GM21576 (cell line): ENCODE measurements around the gene PHYHD1.
"Not testable (repeated sequence)": the region's sequence is repeated elsewhere in the genome, so short reads cannot be mapped to it uniquely, and the experiment has no call there.

Experiments
- ATAC-seq: cut with Tn5 transposase; IDR thresholded peaks from one replicate; pipeline ENCODE4 v1.9.1; 2021; ENCODE audit warnings: mild to moderate bottlenecking, moderate library complexity; ENCODE audit not compliant: unreplicated experiment

The PHYHD1 gene

DNA sequence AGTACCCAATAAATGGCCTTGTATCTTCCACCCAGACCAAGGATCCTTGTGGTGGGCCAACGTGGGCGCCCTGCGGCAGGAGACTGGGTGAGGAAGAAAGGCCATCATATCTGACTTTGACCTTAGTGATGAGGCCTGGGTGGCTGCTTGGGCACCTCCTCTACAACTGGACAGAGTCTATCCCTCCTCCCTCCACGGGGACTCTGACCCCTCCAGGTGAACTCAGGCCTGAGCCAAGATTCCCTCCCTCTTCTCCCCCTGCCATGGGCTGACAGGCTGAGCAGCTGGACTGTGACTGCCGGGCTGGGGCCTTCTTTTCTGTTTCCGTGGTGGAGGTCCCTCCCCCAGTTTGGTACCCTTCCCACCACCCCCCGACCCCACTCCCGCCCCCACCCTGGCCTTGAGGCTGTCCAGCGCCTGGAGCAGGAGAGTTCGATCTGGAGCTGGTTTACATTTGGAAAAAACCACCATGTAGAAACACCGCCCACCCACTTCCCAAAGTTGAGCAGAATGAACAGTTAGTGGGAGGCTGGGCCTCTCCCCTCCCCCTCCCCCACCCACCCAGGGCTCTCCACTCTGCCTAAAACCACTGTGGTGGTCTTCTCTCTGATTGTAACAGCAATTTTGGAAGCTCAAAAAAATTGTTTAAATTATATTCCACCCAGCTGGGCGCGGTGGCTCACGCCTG is 1.2 kb upstream of the PHYHD1 start:
- ATAC-seq: no peak

DNA sequence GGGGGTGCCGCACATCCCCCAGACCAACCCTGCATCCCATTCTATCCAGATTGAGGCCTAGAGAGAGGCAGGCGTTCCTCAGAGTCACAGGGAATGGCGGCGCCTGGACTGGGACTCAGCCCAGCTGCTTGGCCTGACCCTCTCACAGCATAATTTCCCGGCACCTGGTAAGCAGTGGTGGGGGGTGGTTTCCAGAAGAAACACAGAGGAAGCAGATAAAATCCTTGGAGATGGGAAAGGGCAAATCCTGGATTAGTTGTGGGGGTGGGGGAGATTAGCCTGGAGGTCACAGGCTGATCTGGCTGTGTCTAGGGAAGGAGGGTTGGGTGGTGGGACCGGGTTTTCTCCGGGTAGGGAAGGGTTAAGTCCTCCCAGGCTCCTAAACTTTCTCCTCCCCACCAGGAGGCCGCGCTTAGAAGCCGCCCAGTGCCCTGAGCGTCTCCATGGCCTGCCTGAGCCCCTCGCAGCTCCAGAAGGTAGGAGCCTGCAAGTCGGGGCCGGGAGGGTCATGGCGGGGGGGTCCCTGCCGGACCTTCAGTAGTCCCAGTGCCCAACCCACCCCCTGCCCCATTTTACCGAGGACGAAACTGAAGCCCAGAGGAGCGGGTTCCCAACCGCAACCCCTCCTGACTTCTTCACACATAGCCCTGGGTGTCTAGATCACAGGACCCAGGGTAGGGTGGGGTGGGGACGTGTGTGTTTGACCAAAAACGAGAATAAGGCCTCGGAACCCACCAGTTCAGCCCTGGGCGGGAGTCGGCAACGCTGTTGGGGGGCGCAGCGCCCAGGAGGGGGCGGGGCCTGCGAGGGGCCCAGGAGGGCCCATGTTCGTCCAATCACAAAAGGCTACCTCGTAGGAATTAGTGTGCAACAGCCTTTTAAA is 1.3 kb downstream of the PHYHD1 start:
- ATAC-seq: no peak

DNA sequence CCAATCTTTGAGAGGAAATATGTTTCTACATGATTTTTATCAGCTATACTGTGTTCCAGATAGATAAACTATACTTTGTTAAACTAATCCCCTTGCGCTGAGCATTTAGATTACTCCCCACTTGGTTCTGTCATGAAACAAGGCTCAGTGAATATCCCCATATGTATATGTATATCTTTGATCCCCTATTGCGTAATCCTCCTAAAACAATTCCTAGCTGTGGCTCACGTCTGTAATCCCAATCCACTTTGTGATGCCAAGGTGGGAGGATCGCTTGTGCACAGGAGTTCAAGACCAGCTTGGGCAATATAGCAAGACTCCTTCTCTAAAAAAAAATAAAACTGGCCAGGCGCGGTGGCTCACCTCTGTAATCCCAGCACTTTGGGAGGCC is 2.7 kb downstream of the PHYHD1 start:
- ATAC-seq: no peak

DNA sequence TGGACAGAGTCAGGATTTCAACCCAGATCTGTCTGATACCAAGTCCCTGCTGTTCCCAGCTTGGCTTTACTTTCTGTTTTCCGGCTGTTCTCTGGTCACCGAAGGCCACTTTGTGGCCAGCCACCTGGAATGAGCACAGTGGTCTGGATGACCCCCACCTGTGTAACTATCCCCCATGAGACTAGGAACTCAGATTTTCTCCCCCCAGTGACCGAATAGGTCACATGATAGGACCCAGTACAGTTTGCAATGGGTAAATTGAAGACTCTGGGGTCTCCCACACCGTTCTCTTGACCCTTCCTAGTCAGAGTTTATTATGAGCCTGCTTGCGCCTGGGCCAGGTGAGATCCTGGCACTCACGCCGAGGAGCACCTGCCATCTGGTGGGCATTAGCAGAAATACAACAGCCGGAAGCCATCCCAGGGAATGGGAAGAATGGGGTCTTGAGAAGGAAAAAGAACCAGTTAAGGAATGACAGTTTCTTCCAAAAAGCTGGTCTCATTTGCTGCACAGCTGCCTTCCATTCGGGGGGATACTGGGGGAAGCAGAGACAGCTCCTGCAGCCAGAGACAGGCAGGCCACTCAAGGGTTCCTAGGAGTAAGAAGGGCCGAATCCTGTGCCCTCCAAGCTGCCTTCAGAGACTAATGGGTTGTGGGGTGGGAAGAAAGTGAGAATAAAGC is 7.1 kb downstream of the PHYHD1 start:
- no peak for ATAC-seq

DNA sequence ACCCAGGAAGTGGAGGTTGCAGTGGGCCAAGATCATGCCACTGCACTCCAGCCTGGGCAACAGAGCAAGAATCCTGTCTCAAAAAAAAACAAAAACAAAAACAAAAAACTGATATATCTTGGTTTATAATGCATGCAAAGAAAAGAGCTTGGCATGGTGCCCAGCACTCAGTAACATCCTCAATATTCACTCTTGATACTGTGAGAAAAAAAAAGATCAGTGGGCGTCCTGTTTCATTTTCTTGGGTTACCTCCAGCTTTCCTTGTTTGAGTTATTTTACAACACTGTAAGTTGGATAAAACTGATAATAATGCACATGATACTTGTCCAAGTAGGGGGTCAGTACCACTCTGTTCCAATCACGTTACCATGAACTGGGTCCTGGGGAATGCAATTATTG is 7.8 kb downstream of the PHYHD1 start:
- ATAC-seq: no peak

DNA sequence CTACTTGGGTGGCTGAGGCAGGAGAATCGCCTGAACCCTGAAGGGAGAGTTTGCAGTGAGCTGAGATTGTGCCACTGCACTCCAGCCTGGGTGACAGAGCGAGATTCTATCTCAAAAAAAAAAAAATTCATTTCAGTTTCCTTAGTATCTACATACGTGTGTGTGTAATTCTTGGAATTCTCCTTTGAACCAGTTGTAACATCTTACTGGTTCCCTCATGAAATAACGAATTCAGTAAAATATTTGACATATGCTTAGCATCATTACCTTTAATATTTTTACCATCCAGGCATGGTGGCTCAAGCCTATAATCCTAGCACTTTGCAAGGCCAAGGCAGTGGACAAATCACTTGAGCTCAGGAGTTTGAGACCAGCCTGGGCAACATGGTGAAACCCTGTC is 8.8 kb downstream of the PHYHD1 start:
- ATAC-seq: no peak

DNA sequence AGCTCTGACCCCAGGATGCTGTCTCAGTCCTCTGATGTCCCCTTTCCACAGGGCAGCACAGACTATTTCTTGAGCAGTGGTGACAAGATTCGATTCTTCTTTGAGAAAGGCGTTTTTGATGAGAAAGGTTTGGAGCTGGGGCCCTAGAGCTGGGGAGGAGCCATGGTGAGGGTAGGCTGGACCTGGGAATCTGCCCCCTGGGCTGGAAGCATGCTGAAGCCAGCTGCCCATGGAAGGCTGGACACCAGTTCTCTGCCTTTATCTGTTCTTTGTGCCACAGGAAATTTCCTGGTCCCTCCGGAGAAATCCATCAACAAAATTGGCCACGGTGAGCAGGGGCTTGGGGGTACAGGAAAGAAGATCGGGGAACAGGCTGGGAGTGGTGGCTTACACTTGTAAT is 12.9 kb downstream of the PHYHD1 start:
- no peak for ATAC-seq

DNA sequence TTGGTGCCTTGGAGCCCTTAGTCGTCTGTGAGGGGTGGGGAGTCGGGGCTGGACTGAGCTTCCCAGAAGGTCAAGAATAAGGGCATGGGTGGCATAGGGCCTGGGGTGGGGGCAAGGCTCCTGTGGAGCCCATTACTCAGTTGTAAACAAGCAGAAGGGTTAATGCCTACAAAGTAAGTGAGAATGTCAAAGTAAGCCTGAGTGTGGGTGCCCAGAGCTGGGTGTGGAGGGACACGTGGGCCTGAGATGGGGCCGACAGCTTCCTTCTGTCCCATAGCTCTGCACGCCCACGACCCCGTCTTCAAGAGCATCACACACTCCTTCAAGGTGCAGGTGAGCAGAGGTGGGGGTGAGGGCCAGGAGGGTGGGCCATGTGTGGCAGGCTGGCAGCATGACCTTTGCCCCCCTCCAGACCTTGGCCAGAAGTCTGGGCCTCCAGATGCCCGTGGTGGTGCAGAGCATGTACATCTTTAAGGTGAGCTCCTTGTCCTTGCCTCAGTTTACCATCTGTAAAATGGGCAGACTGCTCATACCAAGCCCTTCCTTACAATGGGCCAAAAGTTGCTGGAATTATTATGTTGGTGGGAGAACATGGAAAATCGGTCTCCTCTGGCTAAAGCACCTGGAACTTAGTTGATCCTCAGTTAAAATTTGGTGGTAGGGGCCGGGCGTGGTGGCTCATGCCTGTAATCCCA is 15.5 kb downstream of the PHYHD1 start:
- ATAC-seq: no peak

DNA sequence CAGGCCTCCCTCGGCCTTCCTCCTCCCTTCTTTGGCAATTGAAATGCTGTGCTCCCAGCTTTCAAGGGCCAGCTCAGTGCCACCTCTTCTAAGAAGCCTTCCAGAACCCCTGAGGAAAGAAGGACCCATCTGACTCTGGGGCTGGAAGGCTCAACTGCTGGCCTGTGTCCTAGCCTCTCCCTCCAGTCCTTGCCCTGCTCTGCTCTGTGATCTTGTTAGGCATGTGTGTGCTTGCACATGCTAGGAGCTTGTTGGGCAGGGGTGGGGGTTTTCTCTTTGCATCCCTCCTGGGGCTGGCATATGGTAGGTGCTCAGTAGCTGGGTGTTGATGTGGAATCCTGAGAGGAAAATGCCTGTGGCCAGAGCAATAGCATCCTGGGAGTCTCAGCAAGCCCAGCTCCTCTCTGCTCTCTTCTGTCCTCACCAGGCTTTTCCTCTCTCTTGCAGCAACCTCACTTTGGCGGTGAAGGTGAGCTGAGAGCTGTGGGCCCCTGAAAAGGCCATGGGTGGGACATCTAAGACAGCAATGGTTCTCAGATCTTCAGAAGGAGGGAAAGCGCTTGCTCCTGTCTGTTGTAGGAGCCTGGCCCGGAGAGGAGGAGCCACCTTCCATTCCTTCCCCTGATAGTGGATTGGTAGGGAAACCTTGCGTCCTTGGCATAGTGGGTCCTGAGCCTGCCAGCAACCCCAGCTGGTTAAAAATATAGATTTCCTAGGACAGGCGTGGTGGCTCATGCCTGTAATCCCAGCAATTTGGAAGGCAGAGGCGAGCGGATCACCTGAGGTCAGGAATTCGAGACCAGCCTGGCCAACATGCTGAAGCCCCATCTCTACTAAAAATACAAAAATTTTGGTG is 16.8 kb downstream of the PHYHD1 start:
- no peak for ATAC-seq

DNA sequence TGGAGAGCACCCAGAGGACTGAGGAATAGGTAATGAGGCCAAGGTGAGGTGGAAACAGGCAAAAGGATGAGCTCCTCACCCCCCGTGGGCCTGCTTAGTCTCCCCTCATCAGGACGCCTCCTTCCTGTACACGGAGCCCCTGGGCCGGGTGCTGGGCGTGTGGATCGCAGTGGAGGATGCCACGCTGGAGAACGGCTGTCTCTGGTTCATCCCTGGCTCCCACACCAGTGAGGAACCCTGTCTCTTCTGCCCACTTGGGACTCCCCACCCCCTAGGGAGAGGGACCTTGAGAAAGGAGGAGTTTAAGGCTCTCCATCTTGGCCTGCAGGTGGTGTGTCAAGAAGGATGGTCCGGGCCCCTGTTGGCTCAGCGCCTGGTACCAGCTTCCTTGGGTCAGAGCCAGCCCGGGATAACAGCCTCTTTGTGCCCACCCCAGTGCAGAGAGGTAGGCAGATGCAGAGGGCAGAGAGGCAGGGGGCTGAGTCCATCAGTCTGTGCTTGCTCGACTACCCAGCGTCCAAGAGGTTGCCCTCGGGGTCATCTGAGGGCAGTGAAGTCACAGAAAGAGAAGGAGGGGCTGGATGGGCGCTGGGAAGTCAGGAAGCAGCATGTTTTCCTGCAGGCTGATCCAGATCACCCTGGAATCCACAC is 19.6 kb downstream of the PHYHD1 start:
- ATAC-seq: no peak

DNA sequence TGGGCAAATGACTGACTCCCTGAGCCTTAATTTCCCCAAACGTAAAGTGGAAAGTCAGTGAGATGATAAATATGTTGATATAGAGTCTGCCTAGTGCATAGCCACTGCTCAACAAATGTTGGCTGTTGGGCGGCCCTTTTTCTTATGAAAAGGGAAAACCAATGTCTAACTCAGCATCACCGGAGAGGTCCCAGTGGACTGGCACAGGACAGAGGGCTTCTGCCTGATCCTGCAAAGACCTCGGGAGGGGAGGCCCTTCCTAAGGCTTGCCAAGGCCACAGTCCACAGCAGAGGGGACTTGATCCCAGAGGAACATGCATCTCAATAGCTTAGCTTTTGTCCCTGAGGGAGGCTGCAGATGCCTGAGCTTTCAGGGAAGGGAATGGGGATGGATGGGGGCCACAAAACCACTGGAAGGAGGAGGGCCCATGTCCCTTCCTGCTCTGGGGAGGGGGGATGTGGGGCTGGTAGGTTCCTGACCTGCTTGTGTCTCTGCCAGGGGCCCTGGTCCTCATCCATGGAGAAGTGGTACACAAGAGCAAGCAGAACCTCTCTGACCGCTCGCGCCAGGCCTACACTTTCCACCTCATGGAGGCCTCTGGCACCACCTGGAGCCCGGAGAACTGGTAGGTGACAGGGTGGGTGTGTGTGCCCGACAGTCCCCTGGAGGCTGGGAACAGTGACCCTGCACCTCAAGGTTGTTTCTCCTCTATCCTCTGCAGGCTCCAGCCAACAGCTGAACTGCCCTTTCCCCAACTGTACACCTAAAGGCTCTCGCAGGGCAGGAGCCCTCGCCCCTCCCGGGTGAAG is 20.4 kb downstream of the PHYHD1 start:
- ATAC-seq: no peak

DNA sequence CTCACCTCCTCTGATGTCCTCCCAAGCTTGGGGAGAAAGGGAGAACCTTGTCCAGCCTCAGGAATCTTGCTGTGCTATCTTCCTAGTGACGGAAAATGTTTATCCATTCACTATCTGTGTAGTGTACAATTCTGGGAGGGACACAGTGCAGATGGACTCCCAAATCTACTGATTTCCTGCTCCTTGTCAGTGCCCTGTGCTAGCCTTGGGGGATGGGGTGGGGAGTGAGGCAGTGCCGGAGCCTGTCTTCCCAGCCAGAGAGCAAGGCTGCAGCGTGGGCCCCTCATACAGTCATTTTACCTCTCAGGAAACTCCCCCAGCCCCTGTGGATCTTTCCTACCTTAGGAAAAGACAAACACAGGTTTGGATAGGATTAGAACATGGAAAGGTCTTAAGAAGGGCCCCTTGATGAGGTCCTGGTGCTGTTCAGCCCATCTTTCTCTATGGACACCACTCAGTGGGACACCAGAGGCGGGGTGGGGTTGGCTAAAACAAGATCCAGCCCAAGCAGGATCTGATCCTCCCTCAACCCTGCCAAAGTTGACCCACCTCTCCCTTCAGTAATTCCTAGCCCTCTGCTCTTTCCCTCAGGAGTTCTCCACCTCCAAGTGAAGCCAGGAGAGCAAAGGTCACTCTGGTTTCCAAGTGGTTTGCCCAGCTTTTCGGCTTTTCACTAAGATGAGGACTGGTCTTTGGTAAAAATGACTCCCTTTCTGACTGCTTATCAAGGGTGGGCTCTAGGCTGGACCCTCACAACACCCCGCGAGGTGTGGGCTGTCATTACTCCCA is 23.2 kb downstream of the PHYHD1 start:
- ATAC-seq: no peak

DNA sequence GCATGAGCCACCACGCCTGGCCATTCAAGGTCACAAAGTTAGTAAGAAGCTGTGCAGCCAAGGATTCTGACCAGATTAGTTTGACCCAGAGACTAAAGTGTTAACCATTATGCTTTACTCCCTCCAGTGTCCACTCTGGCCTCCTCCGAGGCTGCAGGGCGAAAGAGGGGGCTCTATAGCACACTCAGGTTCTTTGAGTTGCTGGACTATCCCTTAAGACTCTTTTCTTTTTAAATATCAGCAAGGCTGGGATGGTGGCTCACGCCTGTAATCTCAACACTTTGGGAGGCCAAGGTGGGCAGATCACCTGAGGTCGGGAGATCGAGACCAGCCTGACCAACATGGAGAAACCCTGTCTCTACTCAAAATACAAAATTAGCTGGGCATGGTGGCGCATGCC is 24.2 kb downstream of the PHYHD1 start:
- not testable (repeated sequence) for ATAC-seq

DNA sequence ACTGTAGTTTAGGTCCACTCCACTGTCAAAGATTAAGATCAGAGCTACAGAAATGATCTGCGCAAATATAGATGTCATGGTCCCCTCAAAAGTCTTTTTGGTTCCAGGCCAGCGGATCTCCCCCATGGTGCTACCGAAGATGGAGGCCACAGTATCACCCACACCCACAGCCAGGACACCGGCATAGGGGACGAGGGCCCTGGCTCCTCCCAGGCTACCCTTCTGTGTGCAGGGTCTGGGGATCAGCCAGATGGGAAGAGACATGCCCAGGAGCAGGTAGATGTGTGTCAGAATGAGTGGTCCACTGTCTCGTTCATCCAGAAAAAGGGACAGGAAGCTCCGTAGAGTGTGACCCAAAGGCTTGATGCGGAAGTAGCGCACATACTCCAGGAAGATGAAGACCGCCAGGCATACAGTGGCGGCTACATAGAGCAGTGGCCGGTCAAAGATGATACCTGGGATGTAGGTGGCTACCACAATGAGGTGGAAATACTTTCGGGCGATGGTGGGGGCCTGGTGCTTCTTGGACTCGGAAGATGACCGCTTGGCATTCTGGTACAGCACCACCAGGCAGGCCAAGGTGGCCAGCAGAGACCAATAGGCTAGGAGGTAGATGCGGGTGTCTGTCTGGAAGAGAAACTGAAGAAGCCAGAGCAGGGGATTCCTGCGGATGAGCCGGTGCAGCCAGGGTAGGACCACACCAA is 25.2 kb downstream of the PHYHD1 start:
- ATAC-seq: no peak

DNA sequence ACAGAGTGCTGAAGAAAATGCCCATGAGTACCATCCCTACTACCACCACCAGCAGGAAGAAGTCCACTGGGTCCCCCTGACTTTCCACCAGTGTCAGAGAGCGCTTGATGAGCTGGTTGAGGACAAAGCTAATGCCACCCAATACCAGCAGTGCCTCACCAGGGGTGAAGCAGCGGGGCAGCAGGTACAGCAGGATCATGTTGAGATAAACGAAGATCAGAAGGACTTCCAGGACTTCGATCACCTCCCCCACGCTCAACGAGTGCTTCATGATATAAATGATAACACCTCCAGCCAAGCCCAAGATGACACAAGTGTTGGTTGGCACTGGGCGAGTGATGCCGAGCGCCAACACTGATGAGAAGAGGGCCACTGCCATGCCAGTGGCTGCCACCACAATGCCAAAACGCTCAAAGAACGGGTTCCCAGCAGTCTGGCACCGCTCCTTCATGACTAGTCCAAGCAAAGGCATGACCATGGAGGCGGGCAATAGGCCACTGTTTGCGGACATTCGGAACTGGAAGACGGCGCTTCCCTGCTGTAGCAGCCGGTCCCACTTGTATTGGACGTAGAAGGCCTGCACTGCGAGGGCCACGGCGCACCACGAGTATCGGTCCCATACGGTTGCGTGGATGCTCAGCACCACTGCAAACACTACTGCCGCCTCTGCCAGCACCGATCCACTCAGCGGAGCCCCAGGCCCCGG is 25.9 kb downstream of the PHYHD1 start:
- peak; percentile 22 for ATAC-seq

DNA sequence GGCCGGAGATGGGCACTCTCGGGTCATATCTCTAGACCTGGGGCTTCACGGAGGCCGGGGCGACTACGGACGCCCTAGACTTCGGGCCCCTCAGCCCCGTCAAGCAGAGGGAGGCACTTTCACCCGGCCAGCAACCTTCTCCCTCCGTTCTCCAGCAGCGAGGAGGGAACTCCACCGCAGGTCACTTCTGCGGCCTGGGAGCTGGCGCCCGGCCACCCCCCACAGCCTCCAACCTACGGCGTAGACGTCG is 26.4 kb downstream of the PHYHD1 start:
- no peak for ATAC-seq
